WTC11 (cell line): ENCODE results near the gene ELMO3.

ENCODE experiments used
- CREB1 ChIP-seq: sonication (generic); formaldehyde crosslinking; IDR thresholded peaks from 2 replicates; pipeline ENCODE4 v1.8.0; 2023; ENCODE audit warnings: mild to moderate bottlenecking, missing genetic modification reagents
- ESRRA ChIP-seq: sonication (generic); formaldehyde crosslinking; IDR thresholded peaks from 2 replicates; pipeline ENCODE4 v1.8.1; 2022; ENCODE audit warnings: mild to moderate bottlenecking, missing genetic modification reagents, borderline replicate concordance
- GRHL2 ChIP-seq: fragments of 250-450 bp; sonication (Bioruptor Pico); IDR thresholded peaks from 2 replicates; pipeline ENCODE4 v1.8.0; 2022; ENCODE audit warnings: mild to moderate bottlenecking, moderate library complexity; ENCODE audit not compliant: insufficient replicate concordance, severe bottlenecking
- JAZF1 ChIP-seq: fragments of 250-450 bp; sonication (Bioruptor Pico); IDR thresholded peaks from 2 replicates; pipeline ENCODE4 v1.9.0; 2021; ENCODE audit warnings: moderate library complexity, mild to moderate bottlenecking, inconsistent platforms
- NR3C1 ChIP-seq: sonication (generic); formaldehyde crosslinking; conservative IDR thresholded peaks from 2 replicates; pipeline ENCODE4 v1.8.1; 2023; ENCODE audit warnings: low read depth, mild to moderate bottlenecking, missing genetic modification reagents
- SP1 ChIP-seq: sonication (generic); formaldehyde crosslinking; conservative IDR thresholded peaks from 2 replicates; pipeline ENCODE4 v1.8.1; 2022; ENCODE audit warnings: missing genetic modification reagents
- TF ChIP-seq, protein P1 (sequence below): fragments of 200-600 bp; IDR thresholded peaks from 2 replicates; pipeline ENCODE4 v1.8.0; 2022; ENCODE audit warnings: antibody characterized with exemption

DNA sequence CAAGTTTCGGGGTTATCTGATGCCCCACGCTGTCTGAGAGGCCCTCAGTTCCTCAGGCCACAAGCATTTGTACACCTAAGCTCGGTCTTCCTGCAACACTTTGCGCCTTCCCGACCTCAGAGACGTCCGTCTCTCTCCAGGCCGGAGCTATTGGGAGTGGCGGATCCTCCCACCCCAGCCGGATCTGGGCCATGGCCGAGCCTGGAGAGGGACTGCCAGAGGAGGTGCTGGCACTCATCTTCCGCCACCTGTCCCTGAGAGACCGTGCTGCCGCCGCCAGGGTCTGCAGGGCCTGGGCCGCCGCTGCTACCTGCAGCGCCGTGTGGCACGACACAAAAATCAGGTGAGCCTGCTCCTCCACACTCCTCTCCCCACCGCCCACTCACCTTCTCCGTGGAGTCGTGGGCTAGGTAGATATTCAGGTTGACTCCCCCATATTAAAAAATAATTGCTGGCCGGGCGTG, 37.3 kb upstream of the ELMO3 start:
- TF ChIP-seq, protein P1, sequence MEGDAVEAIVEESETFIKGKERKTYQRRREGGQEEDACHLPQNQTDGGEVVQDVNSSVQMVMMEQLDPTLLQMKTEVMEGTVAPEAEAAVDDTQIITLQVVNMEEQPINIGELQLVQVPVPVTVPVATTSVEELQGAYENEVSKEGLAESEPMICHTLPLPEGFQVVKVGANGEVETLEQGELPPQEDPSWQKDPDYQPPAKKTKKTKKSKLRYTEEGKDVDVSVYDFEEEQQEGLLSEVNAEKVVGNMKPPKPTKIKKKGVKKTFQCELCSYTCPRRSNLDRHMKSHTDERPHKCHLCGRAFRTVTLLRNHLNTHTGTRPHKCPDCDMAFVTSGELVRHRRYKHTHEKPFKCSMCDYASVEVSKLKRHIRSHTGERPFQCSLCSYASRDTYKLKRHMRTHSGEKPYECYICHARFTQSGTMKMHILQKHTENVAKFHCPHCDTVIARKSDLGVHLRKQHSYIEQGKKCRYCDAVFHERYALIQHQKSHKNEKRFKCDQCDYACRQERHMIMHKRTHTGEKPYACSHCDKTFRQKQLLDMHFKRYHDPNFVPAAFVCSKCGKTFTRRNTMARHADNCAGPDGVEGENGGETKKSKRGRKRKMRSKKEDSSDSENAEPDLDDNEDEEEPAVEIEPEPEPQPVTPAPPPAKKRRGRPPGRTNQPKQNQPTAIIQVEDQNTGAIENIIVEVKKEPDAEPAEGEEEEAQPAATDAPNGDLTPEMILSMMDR: no peak
- TF ChIP-seq NR3C1 (no peak), SP1 (no peak), CREB1 (CRISPR knock-in tag) (no peak), GRHL2 (CRISPR knock-in tag) (no peak), ESRRA (CRISPR knock-in tag) (no peak), JAZF1 (CRISPR knock-in tag) (no peak)
